HUDEP-2 (cell line): ENCODE data around the gene CLCF1.

Experiments
- DNase-seq, 76 experiments: peaks; one replicate each; lab custom pipeline; 2025; ENCODE audit not compliant: unreplicated experiment in 76 of 76; lab: John Stamatoyannopoulos, UW

Gene CLCF1

GRCh38 chr11:67376873-67377808, 3.7 kb upstream of the CLCF1 start:
- no peak for DNase-seq

DNA sequence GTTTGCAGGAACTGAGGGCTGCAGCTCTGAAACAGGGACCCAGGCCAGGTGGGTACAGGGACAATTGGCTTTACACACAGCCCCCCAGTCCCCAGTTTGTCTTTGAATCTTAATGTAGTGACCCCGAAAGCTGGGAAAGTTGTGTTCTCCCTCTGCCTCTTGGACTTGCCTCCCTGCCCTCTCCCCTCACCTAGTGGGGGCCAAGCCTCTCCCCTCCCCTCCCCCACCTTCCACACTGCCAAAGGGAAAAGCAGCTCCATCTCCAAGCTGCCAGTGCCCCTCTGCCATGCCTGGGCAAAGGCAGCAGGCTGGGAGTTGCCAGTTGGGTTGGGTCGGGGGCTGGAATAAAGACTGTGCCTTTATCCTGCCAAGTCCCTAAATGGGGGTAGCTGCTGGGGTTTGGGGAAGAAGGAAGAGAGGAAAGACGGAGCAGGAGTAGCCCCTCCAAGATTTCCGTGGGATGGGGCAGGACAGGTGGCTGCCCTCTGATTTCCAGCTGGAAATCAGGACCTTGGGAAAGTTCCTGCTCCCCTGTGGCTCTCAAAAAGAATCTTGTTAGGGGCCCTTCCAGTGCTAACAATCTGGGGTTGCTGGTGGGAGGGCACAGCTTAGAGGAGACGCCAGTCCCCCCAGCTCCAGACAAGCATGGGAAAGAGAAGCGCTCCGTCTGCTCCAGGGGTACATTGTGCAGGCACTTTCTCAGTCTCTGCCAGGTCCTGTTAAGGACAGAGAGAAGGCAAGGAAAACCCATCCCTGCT, 2.8 kb upstream of the CLCF1 start:
- no peak for DNase-seq

DNA sequence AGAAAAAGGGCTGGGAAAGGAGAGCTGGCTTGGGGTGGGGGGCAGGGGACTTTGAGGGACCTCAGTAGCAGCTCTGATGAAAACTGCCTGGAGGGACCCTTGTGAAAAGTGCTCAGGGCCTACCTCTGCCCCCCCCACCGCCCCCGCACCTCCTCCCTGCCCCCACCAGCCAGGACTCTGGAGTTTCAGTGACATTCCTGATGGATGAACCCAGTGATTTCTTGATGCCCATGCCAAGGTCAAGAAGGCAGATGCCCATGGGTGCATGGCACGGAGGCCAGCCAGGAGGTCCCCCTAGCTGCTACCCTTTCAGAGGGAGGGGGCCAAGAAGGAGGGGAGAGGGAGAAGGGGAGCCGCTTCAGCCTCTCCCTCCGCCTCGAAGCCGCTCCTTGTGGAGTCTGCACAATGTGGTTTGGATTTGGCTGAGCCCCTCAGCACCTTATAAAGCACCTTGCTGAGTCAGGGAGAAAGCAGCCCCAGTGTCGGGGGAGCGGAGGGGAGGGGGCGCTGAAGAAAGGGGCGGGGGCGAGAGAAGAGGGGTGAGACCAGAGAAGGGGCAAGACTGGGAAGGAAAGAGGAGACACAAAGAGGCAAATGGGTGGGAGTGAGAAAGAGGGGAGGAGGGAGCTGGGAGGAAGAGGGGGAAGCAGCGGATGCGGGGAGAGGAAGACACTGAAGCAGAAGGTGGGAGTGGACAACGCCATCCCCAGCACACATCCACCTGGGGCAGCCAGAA, 2.1 kb upstream of the CLCF1 start:
- no peak for DNase-seq

DNA sequence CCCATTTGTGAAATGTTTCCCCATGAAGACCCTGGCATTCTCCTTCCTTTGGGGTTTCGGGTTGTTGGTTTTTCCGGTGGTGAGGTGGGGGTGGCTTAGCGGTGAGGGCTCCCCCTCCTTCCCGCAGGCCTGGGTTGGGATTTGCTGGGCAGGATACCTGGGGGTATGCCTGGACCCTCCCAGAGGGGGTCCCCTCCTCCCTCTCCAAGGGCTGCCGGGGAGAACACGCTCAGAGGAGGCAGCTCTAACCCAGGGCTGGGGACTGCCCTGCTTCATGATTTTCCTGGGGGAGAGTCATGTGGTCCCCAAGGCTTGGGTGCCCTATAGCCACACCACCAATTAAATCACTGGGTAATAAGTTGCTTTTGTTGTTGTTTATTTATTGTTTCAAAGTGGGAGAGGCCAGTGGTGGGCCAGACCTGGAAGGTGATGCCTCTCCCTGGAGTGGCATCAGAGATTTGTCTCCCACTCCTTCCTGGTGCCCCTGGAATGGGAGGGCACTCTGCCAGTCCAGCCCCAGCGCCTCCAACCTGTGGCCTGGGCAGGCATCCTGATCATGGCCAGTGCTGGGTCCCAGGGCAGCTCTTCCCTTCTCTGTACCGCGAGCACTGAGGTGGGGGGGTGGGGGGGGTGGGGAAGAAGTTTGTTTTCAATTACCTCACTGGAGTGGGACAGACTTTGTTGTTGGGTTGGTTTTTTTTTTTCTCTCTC, 1.3 kb upstream of the CLCF1 start:
- DNase-seq: no peak

GRCh38 chr11:67373648-67374570, 511 bp upstream of the CLCF1 start:
- DNase-seq: peak in 48 of 76 experiments; percentile 21 to 62 (median 40)

- DNase-seq: no peak
Observed at GRCh38 chr11:67372321-67372992, 941 bp downstream of the CLCF1 start.

DNA sequence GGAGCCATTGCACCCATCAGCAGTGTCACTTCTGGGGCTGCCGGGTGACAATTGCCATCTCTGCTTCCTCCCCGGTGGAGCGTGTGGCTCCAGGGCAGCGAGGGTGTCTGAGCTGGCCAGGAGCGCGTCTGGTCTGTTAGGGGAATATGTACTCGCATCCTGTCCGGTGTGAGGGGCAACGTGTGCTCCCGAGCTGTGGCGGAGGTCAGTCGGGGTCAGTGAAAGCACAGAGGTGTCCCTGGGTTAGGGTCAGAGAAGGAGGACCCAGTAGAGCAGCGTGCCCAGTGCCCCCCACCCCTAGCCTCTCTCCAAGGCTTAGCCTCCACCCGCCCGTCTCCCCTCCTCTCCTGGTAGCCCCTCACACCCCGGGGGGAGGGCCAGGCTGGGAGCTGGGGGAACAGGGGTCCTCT, 1.5 kb downstream of the CLCF1 start:
- no peak for DNase-seq

DNA sequence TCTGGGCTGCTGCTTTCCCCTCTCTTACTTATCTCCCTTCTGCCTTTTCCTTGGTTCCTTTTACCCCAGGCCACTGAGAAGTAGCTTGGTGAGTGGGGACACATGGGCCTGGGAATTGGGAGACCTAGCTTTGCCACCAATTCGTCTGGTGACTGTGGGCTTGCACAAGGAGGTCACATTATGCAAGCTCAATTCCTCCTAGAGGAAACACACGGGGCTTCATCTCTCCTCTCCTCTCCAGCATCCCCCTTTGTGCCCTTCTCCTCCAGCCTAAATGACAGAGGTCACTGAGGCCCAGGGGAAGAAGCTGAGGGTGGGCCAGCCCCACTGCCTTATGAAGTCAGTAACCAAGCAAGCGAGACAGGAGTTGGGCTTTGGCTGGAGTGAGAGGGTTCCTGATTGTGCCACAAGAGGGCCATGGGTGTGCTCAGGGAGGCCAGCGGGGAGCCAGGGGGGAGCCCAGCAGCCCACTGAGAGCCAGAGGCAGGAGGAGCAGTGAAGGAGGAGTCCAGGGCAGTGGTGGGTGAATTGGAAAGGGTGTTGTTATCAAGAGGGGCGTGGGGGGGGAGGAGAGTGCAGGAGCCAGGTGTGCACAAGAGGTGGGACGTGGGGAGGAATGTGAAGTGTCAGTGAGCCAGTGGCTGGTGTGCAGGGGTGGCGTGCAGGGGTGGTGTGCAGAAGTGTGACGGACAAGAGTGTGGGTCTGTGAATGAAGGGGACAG, 2.0 kb downstream of the CLCF1 start:
- DNase-seq: peak in 31 of 76 experiments; percentile 7 to 57 (median 32)

- no peak for DNase-seq
Observed at GRCh38 chr11:67370351-67371076, 2.9 kb downstream of the CLCF1 start.

GRCh38 chr11:67369801-67370284, 3.6 kb downstream of the CLCF1 start:
- no peak for DNase-seq

- no peak for DNase-seq
Observed at GRCh38 chr11:67369275-67369674, 4.1 kb downstream of the CLCF1 start.

DNA sequence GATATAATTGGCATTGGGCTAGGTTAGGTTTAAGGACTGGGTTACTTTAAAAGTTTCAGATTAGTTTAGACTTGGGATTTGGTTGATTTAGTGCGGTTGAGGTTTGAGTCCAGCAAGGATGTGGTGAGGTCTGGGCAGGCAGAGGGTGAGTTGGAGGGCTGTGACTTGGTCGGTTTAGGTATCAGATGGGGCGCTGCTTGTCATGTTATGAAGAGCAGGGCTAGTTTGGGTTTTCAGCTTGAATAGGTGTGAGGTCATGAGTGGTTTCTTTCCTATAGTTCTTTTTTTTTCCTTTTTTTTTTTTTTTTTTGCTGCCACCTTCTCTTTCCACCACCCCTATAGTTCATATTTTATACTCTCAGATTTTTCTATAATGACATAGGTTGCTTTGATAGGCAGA, 4.8 kb downstream of the CLCF1 start:
- no peak for DNase-seq

- DNase-seq: peak in 1 of 76 experiments; percentile 16
Observed at GRCh38 chr11:67367761-67368227, 5.6 kb downstream of the CLCF1 start.

GRCh38 chr11:67366961-67367760, 6.2 kb downstream of the CLCF1 start:
- peak in 68 of 76 experiments; percentile 24 to 86 (median 66) for DNase-seq

GRCh38 chr11:67366546-67366945, 6.9 kb downstream of the CLCF1 start:
- no peak for DNase-seq

GRCh38 chr11:67365736-67366444, 7.5 kb downstream of the CLCF1 start:
- no peak for DNase-seq
